ENCODE results near the gene PPM1E.

The PPM1E gene

GRCh38 chr17:59026176-59026939 is 270.7 kb downstream of the PPM1E start:
- TF ChIP-seq CTCF (IDR thresholded peaks at IDR 0.05; ENCODE audit: low read length, missing control alignments) = no peak
- no peak overlapping the region for H3K4me3 ChIP-seq (replicated peaks; ENCODE audit: low read depth, low read length)
- peak; percentile 17 for DNase-seq (ENCODE audit: low read depth)

- no peak for TF ChIP-seq CTCF (IDR thresholded peaks at IDR 0.05; ENCODE audit: low read length, missing control alignments)
- no peak overlapping the region for H3K4me3 ChIP-seq (replicated peaks; ENCODE audit: low read depth, low read length)
These were observed 272.1 kb downstream of the PPM1E start for GRCh38 chr17:59027750-59028149.

GRCh38 chr17:59028328-59028727 is 272.7 kb downstream of the PPM1E start:
- H3K4me3 ChIP-seq (replicated peaks; ENCODE audit: low read depth, low read length) = no peak overlapping the region
- TF ChIP-seq CTCF (IDR thresholded peaks at IDR 0.05; ENCODE audit: low read length, missing control alignments) = no peak
- no peak for DNase-seq (ENCODE audit: low read depth)

More at GRCh38 chr17:59027750-59028149, 272.1 kb downstream of the PPM1E start:
- DNase-seq (ENCODE audit: low read depth) = no peak

GRCh38 chr17:59030811-59031210 is 275.2 kb downstream of the PPM1E start:
- DNase-seq (ENCODE audit: low read depth) = no peak
- no peak overlapping the region for H3K4me3 ChIP-seq (replicated peaks; ENCODE audit: low read depth, low read length)

More at GRCh38 chr17:59030811-59031210, 275.2 kb downstream of the PPM1E start:
- no peak for TF ChIP-seq CTCF (IDR thresholded peaks at IDR 0.05; ENCODE audit: low read length, missing control alignments)
